Measurements from ENCODE around the gene GPC6.

- TF ChIP-seq EZH2phosphoT487 (IDR thresholded peaks at IDR 0.05; ENCODE audit: low read length) (no peak), EZH2 (optimal IDR thresholded peaks at IDR 0.05; ENCODE audit: low read depth, low read length) (no peak)
These were observed 1098.3 kb downstream of the GPC6 start for GRCh38 chr13:94324767-94325540.
